ENCODE data around the gene PIK3R1.

Gene PIK3R1

DNA sequence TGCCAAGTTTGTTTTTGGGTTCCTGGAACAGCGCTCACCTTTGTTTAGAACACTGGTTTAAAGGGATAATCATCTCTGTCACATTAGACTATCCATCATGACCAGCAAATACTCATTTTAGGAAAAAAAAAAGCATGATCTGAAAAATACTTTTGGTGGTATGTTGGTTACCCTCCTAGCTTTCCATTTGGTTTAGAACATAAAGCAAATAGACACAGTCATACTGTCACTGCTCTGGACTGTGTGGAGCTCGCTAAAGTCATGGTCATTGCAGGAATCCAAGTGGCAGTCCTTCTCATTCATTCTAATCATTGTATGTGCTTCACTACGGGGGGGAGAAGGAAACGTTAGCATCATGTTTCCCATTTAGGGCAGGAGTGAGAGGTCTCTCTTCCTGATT lies 83.5 kb downstream of the PIK3R1 start:
- no peak for DNase-seq

DNA sequence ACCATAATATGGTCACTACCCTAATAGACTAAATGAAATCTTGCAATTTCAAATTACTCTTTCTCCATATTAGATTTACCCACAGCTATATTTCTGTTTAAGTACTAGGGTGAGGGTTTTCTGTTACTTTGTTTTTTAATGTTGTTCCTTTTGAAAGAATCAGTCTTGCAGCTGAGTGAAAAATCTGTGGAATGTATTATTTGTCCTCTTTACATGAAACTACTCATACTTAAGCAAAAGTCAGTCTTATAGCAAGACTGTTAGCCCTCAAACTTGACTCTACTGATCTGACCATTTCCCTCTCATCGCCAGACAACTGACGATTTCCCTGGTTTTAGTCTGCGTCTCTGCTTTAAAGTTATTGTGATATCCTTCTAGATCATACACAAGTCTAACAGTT lies 84.0 kb downstream of the PIK3R1 start:
- DNase-seq = no peak

DNA sequence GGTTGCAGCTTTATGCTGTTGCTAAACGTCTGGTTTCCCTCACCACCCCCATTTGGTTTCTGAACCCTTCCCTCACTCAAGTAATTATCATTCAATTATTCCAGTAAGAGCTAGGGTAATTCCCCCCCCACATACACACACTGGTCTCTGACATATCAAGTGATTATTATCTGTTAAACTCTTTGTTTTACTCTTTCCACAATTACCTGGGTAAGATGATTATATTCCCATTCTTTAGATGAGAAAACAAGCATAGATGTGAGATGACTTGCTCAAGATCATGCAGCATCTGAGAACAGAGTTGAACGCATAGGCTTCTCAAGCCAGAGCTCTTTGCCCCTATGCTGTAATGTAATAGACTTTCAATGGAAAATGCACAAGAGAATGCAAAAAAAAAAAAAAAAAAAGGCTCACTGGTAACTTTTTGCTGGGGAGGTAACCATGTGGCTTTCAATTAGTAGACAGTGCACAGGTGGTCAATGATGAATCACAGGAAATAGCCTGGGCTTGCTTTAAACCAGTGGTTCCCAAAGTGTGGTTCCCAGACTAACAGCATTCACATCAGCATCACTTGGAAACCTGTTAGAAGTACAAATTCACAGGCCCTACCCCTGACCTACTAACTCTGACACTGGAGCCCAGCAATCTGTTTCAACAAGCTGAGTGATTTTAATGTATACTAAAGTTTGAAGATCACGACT lies 87.6 kb downstream of the PIK3R1 start:
- DNase-seq = no peak

DNA sequence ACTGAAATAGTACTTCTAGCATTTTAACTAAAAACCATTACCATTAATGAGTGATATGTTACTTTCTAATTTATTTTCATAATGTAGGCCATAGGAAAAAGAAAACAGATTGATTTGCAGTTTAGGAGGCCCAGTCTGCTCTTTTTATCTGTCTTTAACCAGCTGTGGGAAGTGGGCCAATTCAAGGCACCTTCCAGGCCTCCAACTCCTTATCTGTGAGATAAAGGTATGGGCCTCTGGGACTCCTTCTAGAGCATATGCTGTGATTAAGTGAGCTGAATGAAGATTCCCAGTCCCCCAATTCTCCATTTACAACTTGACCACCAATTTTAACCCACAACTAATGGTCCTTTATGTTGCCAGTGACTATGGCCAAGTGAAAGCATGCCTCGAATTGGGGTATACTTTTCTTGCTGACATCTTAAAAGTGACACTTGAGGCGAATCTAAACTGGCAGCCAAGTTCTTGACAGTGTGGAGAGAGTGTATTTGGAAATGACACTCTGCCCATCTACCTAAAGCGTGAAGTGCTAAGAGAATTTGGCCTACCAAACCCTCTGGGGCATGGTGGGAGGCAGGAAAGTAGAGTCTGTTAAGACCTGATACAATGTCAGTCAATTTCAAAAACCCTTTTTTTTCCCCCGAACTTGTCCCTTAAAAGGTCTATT lies 88.3 kb downstream of the PIK3R1 start:
- DNase-seq = no peak

DNA sequence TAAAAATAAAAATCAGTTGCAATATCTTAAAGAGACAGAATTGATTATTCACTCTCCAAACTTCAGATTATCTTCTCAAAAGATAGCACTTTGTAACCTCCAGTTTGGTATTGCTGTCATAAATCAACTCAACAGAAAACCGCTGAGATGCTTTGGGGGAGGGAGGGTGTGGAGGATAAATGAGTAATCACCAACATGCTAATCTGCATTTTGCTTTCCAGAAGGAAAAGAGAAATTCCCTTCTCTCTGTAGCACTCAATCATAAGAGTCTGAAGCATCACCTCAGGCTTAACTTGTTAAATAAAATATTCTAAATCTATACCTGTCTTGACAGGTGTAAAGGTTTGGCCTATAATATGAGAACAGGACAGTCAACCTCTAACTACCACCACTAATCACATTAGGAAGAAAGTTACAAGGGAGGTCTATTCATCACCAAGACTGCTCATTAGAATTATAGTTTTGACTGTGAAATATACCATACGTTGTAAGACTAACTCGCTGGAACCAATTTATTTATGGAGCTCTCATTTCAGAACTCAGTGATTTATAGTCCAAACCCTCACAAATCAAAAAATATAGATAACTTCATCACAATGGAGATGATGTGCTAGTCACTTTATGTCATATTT lies 89.0 kb downstream of the PIK3R1 start:
- DNase-seq = peak in 2 of 3 donors; percentile 32 to 33

DNA sequence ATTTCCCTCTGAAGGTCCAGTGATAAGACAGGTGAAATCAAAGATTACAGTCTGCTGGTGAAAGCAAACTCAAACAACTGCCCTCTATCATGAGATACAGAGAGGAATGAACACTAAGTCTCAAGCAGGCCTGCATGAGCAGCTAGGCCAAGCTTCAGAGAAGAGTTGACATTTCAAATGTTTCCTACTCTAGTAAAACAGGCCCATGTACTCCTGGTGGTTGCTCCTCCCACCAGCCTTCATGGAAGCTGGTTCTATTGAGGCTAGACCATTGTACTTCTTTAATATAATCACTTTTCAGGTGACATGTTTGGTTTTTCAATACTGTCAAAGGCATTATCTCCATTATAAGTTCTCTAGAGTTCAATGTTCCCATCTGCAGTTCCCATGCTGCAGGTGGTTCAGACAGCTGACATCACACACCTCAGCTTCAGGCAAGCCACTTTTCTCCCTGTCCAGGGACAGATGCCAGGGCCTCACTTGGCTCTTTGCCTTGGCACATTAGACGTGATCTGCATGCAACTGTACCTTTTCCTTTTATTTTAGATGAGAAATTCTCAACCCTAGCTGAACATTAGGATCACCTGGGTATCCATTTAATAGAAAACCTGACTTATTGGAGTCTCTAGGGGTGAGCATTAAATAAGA lies 89.8 kb downstream of the PIK3R1 start:
- no peak for DNase-seq

DNA sequence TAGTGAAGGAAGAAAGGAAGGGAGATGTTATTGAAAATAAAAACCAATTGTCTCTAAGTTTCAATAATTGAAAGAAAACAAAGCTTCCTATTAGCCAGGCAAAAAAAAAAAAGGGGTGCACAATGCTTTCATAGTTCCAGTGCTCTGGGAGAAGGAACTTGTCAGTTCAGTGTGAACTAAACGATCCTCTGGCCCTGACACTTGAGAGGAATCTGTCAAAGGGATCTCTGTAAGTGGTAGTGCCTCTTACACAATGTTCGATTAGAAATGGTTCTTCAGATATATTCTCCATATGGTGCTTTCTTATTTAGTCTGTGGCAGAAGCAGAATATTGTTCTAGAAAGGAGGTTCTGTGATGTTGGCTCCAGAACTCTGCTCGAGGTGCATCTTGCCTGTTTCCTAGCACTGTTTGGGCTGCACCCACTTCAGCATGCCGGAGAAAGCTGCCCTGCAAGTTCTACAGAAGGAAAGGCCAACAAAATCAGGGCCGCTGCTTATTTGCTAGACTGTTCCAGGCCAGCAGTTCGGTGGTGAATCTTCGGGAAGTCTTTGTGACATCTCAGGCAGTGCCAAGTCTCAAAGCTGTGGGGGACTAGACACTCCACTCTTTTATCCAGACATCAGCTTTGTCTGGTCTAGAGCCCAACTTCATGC lies 90.9 kb downstream of the PIK3R1 start:
- no peak for DNase-seq

DNA sequence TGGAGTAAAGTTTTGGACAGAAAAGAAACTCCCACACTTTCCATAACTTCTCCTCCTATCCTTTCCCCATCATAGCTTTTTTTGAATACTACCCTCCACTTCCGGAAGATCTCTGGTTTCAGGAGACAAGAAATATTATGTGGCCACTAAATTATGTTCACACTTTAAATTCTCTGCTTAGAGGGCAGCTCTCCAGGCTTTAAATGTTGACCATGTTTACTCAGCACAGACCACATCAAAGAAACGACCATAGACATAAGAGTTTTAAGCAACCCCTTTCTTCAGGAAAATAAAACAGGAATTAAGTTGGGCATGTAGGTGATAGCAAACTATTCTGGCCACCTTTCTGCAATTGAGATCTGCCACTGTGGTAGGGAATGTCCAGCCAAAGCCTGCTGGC lies 97.8 kb downstream of the PIK3R1 start:
- DNase-seq = no peak

DNA sequence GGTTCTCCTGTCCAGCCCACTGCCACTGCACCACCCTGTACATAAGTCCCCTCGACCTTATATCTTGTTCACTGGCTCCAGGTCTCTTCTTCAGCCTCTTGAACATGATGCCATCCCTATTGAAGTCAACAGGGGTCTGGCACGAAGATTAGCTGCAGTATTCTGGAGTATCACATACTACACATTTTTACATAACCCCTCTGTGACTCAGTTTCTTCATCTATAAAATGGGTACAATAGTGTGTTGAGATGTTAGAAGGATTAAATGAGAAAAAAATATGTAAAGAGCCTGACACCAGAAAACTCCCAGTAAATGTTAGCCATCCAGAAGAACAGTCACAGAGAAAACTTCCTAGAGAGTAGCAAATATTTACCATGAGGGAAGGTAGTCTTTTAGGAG lies 98.9 kb downstream of the PIK3R1 start:
- no peak for DNase-seq

DNA sequence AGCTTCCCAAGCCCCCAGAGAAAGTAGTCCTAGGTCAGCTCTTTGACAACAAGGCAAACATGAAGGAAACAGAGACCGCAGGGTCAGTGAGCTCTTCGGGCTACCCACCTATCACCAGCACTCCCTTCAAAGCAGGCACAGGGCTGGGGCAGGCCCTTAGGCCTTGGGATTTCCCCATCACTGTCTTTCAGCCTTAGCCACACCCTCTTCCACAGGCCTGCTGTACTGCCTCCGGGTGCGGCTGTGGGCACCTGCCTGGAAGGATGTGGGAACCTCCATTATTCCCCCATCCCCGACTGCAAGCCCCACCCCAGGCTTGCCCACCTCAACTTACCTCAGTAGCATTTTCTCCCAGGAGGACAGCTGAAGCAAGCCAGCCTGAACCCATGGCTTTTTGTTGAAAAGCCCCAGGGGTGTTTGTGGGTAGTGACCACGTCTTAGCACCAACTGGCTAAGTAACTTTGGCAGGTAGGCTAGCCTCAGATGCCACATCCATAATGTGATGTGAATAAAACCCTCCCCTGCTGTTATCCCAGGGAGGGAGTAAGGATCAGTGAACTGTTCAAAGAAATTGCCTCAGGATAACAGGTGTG lies 100.2 kb downstream of the PIK3R1 start:
- DNase-seq = peak; percentile 48 to 59 (median 54)

DNA sequence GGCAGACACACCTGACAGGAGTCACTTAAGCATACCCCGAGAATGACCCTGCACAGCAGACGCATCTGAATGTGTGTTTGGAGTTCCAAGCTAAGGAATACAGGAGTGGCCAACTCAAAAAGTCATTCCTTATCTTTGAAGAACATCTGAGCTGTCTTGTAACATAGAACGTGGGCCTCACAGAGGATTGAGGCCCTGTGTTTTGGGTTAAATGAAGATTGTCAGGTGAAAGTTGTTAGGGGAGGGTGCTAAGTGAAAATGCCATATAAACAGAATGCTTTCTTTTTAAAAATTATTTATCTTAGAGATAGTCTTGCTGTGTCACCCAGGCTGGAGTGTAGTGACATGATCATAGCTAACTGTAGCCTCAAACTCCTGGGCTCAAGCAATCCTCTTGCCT lies 100.9 kb downstream of the PIK3R1 start:
- DNase-seq = no peak

DNA sequence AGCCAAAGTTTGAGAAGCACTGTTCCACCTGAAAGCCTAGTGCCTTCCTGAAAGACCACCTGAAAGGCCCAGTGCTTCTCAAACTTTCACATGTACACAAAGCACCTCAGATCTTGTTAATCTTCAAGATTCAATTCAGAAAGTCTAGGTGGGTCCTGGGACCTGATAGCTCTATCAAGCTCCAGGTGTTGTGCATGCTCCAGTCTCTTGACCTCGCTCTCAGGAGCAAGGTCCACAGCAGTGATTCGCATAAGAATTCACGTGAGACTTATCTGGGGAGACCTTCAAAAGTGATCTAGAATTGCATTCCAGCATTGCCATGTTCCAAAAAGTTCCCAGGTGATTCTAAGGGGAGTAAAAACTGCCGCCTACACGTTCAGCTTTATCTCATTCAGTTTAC lies 102.1 kb downstream of the PIK3R1 start:
- no peak for DNase-seq

DNA sequence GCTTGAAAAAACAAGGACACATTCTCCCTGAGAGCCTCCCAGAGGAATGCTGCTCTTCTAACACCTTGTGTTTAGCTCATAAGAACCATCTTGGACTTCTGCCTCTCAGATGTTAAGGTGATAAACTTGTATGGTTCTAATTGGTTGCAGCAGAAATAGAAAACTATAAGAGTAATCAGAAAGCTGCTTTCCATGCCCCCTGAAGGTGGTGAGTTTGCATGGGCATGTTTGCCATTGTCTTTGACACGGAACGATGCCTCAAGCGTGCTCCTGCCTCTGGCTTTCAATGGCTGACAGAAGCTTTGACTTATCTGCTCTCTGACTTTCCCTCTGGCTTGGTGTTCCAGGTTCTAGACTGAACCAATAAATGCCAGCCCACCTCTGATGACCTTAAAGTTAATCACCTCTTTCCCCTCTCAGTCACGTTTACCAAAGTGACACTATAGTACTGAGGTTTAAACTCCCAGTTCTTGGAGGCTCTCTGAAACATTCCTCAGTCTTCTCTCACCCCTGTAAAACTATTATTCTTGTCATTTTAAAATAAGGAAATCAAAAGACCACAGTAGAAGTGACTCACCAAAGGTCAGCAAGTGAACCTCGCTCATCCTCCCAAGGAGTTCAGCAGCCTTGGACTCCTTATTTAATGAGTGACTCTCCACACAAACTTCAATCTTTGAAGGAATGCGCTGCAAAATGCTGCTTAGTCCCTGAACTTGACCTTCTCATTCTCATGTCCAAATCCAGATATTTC lies 103.6 kb downstream of the PIK3R1 start:
- peak; percentile 42 to 70 (median 64) for DNase-seq

DNA sequence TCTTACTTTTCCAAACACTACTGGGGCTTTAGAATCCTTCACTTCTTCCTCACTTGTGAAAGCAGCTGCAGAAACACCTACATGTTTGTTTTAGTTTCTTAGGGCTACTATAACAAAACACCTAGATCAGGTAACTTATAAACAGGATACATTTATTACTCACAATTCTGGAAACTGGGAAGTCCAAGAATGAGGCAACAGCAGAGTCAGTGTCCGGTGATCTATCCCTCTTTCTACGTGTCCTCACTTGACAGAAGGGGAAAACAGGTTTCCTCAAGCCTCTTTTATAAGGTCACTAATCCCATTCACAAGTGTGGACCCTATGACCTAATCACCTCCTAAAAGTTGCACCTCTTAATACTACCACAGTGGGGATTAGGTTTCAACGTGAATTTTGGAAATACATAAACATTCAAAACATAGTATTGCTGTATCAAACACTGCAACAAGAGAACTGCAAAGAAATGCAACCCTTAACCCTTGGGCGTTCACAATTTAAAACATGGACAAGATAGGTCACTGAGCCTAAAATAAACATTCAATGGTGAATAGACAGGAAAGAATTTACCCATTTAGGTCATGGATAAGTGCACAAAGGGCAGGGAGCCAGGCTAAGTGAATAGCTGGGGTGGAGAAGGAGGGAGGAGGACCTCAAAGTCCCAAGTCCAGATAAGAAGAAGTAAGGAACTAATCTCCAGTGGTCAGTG lies 104.3 kb downstream of the PIK3R1 start:
- peak in 1 of 3 donors; percentile 28 for DNase-seq

DNA sequence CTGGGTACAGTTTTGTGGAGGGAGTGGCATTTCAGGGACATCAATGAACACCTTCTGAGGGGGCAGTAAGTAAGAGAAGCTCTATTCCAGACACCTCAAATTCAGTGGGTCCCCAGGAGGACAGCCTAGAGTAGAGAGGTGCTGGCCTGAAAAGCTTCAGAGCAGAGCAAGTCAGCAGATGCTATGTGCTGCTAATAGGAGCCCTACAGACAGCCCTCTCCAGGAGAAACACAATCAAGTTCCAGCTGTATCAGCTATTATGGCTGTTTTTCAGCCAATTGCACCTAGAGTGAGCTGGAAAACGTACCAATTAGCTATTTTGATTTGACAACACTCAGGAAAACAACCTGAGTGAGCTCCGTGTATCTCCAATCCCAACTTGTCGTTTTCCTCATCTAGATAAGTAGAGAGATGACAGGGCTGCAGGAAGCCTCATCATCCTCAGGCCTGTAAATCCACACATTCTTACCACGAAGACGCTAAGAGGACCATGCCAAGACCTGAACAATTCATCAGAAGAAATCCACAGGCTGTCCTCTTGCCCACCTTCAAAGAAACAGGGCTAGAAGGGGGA lies 104.9 kb downstream of the PIK3R1 start:
- no peak for DNase-seq

DNA sequence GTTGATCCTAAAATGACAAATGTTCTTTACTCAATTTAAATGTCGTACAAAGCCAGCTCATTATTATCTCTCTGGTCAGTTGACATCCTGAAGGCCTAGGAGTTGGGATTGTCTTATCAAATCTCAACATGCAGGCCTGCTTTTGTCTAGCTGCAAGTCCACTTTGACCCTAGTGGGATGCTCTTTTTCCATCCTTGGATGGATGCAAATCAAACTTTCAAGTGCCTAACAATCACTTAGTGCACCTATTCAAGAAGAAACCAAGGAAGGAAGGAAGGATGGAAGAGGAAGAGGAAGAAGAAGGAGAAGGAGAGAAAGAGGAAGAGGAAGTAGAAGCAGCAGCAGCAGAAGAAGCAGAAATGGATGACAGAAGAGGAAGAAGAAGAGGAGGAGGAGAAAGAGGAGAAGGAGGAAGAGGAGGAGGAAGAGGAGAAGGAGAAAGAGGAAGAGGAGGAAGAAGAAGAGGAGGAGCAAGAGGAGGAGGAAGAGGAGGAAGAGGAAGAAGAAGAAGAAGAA lies 109.6 kb downstream of the PIK3R1 start:
- DNase-seq = no peak

DNA sequence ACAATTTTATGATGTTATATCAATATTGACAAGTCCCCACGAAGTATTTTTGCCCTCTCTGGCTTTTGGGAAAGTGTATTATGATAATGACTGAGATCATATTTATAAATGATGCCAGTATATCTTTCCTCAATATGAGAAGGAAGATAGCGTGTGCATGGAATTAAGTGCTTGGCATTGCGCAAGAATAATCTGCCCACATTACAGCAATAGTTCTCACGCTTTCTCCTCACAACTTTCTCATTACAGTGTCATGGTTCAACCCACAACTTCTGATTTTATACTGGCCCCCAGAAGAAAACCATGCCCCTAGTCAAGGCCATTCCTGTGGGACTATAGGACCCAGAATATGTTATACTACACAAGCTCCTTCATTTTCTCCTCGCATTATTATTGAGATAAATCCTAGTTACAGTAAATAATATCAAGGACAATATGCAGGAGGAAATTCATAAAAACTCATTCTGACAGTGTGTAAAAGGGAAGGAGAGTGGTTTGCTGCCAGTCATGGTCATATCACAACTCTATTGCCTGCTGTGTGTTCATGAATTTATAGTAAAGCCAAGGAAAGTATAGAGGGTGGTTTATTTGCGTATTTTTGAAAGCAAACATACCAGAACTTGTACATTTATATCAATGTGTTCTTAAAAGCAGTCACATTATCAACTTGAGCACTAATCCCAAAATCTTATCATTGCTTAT lies 114.1 kb downstream of the PIK3R1 start:
- DNase-seq = peak; percentile 72 to 90 (median 90)

DNA sequence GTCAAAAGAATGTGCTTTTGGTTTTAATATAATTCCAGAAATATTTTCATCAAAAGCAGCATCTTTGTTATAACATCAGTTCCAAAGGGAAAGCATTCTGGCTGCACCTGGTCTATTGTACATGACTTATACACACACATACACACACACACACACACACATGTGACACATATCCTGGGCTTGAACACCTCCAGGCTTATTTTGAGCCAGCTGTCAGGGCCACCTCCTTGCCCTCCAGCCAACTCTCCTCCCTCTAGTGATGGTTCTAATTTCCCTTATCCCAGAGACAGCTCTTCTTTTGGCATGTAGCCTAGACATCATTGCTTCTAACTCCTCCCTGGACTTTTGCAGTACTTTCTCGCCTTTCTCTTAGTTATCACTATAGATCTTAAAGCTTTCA lies 115.0 kb downstream of the PIK3R1 start:
- no peak for DNase-seq

DNA sequence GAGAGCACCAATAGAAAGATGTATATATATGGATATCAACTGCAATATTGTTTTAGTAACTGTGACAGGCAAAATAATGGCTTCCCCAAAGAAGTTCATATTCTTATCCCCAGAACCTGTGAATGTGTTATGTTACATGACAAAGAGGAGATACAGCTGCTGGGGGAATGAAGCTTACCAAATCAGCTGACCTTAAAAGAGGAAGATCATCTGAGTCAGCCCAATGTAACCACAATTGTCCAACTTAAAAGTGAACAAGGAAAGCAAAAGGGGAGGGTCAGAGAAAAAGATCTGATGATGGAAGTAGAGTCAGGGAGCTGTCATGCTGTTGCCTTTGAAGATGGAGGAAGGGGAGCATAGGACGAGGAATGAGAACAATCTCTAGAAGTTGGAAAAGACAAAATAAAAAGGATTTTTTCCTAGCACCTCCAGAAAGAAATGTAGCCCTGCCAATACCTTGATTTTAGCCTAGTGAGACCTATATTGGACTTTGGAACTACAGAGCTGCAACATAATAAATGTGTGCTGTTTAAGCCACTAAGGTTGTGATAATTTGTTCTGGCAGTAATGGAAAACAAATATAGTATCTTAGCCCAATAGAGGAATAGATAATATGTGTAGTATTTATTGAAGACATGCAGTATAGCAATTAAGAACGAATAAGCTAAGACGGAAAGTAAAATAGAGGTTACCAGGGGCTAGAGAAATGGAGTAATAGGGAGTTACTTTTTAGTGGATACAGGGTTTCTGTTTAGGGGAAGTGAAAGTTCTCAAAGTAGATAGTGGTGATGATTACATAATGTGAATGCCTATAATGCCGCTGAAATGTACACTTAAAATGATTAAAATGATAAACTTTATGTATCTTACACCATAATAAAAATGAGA lies 115.9 kb downstream of the PIK3R1 start:
- DNase-seq = peak; percentile 85 to 95 (median 94)

Data from suppressor macrophage treated with lipopolysaccharide for 1 hour (primary cell).